Heart left ventricle (tissue), 13 donors: ENCODE measurements around the gene INKA1.

Experiments used
- POLR2A ChIP-seq, 2 donors: fragments of 450-650 bp; IDR thresholded peaks; one replicate each; pipeline ENCODE4 v1.6.1; 2017; ENCODE audit warnings: antibody characterized with exemption in 2 of 2, mild to moderate bottlenecking in 2 of 2, moderate library complexity in 2 of 2
- TF ChIP-seq, protein P1 (sequence below), 12 donors: fragments of 200-600 bp; sonication (generic) in 4 of 12; IDR thresholded peaks; one replicate each; pipeline versions ENCODE4 v1.5.0 to v1.8.0; 2018 to 2022; ENCODE audit warnings: antibody characterized with exemption in 12 of 12, mild to moderate bottlenecking in 5 of 12
- donor health status: ischemic (EF 13 %, LVEDD 7.1; RV severe dilation, severe dysfunction).
- donor health status: DM: no; HTN: yes; CAD: no.
- donor health status: DM: no; HTN: no; CAD: no.
- donor health status: ischemic (EF 25% LVEDD 6.9; RV normal size, moderate dysfunction).
- donor health status: ischemic (EF 25% LVEDD 5.7; RV mildly dilated, moderate dysfunction).
- donor health status: ischemic (EF 35%, LVEDD 5.7; RV mildly dilated, moderate dysfunction).
- donor health status: nonischemic (EF 11% LVEDD 7.7; RV severe dilation, severe dysfunction).
- donor health status: DM: yes; HTN: yes; CAD: no.
- donor health status: PGD.
- donor health status: ischemic (EF 29% LVEDD 5.4; RV normal size, mild dysfunction).
- donor health status: nonischemic (EF 23%, LVEDD 6.1; RV moderate dilation, normal function).

DNA sequence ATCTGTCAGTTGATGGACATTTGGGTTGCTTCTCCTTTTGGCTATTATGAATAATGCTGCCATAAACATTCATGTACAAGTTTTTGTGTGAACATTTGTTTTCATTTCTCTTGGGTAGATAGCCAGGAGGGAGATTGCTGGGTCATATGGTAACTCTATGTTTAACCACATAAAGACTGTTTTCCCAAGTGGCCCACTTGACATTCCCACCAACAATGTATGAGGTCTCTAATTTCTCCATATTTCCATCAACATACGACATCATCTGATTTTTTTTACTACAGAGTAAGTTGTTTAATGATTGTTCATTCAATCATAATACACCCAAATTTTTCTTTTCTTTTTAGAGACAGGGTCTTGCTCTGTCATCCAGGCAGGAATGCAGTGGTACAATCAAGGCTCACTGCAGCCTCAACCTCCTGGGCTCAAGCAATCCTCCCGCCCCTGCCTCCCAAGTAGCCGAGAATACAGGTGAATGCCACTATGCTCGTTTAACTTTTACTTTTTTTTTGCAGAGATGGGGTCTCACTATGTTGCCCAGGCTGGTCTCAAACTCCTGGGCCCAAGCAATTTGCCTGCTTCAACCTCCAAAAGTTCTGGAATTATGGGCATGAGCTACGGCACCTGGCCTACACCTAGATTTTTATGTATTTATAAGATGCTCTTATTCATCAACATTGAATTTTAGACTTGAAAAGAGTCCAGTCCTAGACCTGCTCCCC lies 23.5 kb upstream of the INKA1 start:
- TF ChIP-seq, protein P1, sequence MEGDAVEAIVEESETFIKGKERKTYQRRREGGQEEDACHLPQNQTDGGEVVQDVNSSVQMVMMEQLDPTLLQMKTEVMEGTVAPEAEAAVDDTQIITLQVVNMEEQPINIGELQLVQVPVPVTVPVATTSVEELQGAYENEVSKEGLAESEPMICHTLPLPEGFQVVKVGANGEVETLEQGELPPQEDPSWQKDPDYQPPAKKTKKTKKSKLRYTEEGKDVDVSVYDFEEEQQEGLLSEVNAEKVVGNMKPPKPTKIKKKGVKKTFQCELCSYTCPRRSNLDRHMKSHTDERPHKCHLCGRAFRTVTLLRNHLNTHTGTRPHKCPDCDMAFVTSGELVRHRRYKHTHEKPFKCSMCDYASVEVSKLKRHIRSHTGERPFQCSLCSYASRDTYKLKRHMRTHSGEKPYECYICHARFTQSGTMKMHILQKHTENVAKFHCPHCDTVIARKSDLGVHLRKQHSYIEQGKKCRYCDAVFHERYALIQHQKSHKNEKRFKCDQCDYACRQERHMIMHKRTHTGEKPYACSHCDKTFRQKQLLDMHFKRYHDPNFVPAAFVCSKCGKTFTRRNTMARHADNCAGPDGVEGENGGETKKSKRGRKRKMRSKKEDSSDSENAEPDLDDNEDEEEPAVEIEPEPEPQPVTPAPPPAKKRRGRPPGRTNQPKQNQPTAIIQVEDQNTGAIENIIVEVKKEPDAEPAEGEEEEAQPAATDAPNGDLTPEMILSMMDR (IDR thresholded peaks at IDR 0.05): no peak
- no peak for TF ChIP-seq POLR2A (IDR thresholded peaks at IDR 0.05)
